Right forelimb (tissue), 1 donor: ENCODE results near the gene CCDC82.

Experiments used
- DNase-seq: peaks from one replicate; pipeline ENCODE4 v3.0.0-alpha.2; 2018

Gene CCDC82

DNA sequence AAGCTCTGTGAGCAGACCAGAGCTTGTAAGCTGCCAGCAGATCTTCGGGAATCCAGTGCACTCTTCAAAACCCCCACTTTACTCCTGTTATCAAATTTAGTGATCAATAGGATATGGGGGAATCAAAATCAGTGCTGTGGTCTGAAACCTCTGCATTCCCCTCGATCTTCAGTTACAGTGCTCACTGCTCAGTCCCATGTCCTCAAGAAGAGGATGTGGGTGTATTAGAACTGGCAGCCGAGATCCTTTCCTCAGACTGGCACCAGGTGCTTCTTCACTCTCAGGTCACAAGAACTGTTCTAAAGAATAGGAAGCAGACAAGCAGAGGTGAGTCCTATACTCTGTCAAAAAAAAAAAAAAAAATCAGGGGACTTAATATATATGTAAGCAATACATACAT, 31.4 kb downstream of the CCDC82 start:
- DNase-seq: no peak

DNA sequence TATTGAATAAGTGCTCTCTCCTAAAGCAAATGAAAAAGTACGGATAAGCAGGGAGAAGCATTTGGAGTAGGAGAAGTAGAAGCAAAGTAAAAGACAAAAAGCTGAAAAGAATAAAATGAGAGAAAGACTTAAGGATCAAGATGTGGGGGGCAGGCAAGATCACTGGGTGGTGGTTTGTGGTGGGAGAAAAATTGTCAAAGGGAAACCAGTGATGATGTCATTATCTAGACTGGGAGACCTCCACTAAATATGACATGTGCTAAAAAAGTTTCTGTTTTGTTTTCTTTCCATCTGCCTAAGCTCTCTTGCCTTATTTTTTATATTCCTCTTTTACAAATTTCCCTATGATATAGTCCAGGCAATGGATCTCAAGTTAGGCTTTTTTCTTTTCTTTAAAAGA, 31.9 kb downstream of the CCDC82 start:
- no peak for DNase-seq

DNA sequence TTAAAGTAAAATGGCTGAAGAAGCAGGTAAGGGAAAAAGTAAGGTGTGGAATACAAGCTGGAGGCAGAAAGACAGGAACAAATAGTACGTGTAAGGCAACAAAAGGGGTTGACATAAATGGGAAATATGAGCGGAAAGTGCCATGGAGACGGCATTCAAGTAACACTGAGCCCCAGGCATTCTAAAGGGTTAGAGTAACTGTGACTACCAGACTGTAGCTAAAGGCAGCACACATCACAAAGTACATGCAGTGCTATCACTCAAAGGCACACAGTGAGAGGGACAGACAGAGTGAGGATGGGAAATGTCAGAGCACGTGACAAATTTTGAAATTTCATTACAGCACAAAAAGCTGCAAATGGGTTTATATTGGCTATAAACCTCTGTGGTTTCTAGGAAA, 32.9 kb downstream of the CCDC82 start:
- DNase-seq: no peak

DNA sequence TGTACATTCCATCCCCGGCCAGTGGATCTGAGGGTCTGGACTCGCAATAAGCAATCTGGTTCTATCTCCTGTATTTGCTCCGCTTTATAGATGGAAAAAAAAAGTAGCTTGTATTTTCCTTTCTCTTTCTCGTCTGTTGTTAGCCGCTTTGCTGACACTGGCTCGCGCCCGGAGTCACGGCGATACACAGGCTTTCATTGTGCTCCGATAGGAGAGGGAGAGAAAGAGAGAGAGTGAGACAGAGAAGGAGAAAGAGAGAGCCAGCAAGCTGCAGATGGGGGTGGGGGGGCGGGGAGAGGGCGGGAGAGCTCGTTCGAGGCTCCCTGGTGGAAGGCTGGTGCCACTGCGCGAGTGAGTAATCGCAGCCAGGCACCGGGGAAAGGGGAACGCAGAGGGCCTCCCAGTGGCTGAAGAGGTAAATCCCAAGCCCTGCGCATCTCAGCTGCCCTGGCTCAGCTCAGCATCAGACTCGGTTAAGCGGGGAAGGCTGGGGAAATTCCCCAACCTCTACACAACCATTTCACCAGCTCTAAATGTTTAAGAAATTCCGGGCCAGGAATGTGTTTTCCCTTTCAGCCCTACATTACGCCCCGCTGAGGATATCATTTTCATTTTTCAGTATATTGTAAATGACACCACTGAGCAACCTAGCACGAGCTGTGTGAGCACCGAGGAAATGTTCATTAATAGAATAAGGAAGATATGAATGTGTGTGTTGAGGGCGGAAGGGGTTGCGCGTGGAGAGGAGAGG, 46.6 kb downstream of the CCDC82 start, which contains the start of gene MAML2:
Gene MAML2 (minus strand): TSS at position 235 of the 751 bp plus-strand sequence. CDS start 1,300 bp downstream, outside the sequence.
- peak; percentile 95 for DNase-seq

DNA sequence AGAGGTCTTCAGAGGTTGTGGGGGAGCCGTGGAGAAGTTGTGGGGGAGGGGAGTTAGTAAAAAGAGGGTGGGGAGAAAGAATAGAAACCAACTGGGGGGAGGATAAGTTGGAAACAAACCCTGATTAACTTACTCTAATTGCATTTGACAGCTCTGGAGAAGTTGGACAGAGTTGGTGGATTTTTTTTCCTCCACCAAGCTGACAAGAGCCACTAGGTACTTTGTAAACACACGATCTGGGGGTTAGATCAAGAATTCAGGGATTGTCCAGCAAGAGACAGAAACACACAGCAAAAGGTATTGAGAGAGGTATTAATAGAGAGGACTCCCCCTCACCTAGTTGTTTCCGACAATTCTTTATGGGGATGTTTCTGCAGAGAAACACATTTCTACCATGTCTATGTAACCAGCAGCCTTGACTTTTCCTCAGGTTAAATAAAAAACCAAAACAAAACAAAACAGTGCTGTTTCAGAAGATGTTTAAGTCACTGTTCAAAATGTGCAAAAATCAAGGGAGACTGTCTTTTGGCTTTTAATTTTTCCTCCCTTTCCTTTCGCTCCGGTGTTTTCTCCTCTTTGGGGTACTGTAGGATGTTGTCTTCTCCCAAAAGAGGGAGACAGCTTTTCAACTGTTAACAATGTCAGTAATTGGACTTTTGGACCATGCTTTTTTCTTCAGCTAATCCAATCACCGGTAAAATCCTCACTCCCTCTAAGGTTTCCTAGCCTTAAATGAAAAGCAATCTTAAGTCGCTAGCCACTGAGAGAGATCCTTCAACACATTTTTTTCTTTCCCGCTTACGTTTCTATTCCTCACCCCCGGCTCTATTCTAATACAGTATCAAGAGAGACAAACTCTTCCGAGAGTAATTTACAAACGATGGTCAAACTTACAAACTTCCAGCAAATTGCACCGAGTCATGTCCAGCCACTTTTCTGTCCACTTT, 47.4 kb downstream of the CCDC82 start:
- DNase-seq: no peak

DNA sequence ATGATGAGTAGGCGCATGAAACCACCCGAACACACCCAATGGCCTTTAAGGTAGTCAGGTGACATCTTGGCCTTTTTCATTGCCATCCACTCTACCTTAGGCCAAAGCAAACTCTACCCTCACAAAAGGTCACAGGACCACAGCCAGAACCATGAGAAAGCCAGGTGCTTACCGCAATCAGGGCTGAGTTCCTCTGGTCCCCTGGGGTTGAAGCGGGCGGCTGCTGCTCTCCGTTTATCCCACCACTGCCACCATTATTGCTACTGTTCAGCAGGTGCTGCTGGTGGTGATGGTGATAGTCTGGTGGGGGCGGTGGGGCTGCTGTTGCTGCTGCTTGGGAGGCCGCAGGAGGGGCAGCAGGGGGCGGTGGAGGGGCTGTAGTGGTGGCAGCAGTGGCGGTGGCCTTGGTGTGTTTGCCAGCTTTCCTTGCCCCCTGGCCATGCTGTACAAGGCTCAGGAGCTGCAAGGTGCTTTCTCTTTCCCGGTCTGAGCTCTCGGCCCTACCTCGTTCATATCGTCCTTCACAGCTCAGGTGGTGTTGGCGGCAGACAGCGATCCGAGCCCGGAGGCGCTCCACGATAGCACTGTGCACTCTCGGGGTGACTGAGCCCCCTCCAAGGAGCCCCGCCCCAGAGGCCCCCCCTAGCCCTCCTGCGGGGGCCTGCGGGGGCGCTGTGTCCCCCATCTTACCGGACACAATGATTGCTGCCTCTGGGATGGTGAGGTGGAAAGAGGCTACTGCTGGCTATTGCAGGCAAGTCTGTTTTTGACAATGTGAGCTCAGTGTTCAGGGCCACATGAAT, 48.3 kb downstream of the CCDC82 start:
- peak; percentile 57 for DNase-seq

DNA sequence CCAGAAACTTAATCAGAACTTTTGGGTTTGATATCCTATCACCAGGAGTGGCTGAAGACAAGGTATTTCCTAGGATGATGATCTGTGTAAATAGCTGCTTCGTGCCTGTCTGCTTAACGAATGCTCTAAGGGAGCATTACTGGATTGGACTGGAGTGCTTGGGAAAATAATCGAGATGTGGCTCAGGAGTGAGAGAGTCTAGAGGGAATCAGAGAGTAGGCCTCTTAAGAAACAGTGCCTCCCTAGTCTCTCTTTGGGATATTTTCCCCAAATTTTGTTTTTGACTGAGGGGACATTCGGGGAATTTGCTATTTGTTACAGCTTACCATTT, 49.2 kb downstream of the CCDC82 start:
- DNase-seq: no peak

DNA sequence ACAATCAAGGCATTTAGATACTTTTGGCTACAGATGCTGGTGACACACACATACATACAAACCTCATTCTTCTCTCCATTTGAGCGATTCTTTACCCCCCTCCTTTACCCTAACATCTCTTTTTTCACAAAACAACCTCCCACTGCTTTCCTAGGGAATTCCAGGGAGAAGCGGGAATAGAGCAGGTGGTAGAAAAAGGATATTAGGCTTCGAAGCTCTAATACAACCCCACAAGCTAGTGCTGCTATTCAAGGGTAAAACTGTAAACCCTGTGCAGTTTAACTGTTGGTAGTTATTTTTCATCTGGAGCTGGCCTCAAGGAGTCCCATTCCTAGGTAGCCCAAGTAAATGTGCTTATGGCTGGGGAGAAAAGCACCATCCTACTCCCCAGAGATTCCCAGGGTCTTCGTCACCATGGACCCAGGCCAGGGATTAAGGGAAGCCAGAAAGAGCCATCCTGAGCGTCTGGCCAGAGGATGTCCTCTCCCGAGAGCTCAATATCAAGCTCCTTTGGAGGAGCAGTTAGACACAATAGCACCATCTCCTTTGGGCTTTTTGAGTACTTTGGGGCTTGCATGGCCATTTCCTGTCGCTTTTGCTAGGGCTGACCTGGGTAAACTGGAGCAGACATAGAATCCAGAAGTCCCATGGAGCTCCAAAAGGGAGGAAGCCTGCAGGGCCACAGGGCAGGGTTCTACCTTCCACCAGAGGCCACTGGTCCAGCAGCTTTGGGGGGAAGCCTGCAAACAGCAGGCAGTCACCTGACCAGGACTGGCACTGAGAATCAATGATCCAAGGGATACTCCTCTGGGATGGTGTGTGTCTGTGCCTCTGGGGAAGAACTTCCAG, 49.8 kb downstream of the CCDC82 start:
- DNase-seq: no peak

DNA sequence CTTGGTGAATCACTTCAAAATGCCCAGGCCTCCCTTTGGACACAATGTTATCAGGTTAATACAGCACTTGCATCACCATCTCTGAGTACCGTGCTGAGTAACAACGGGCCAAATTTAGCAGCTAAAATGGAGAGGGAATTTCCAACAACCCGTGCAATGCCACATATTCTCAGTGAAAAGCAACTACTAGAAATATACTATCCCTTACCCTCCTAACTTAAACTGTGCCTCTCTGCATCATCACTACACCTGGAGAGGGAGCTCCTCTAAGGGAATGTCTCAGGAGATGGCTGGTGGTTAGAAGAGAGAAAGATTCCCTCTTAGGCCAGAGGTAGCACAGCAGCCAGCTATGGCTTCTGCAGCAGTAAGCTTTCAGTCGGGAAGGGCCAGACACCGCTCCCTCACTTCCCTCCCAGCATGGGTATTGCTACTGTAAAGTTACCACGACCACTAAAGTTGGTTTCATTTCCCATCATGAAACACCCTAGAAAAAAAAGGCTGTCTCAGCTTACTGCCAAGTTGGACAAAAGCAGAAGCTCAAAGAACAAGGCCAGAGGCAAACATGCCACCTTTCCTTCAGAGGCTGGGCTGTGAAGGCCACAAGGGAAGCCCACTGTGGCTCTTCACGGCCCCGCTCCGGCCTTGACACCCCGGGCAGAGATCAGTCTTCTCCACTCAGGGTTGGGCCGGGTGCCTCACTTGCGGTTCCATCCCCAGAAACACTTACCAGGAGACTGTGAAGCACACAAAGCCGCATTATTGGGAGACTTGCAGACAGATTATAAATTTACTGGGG, 50.6 kb downstream of the CCDC82 start:
- no peak for DNase-seq

DNA sequence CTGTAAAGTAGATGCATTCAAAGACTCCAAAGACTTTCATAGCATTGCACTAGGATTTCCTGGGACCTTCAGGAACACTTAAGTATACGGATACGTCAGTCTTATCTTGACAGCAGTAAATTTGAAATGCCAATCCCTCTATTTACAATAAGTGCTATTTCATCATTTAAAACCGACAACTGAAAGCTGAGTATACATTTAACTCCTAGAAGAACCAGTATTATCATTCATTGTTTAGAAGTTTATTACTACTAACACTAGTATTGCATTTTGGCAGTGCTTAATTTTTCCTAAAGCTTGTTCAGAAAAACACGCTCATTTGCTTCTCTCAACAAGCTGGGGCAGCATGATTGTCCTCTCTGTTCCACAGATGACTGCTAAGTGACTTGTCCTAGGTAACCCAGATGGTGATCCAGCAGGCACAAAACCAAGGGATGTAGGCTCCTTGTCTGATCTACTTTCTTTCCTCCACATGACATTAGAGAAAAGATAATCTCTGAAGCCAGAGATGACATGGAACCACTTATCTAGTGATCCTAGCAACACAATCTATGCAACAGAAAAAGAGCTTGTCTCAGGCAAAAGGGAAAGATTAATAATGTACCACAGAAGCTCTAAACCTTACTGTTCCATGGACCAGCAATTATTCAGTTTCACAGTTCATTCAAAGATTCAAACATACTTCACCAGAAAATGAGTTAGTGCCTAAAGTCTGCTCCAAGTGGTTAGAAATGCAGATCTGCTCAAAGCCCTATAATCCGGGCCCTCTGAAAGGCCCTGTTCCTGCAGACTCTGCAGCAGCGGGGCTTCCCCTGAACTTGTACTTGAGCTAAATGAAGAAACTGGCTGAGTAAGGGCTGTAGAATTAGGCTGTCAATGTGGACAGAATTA, 51.9 kb downstream of the CCDC82 start:
- DNase-seq: no peak

DNA sequence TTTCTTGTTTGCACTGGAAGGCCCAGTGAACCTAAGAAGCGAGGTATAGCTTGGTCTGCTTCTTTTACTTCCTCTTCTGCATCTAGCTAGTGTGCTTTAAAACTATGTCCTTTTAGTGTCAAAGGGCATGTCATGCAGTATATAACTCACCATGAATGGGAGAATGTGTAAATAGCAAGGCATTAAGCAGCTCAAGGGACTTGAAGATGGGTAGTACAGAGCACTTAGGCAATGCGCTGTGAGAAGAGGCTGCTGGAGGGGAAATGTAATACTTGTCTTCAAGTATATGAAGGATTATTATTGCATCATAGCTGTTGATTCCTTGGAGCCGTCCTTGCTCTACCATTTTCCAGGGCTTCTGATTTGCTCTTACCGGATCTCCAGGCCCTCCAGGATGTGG, 54.3 kb downstream of the CCDC82 start:
- no peak for DNase-seq

DNA sequence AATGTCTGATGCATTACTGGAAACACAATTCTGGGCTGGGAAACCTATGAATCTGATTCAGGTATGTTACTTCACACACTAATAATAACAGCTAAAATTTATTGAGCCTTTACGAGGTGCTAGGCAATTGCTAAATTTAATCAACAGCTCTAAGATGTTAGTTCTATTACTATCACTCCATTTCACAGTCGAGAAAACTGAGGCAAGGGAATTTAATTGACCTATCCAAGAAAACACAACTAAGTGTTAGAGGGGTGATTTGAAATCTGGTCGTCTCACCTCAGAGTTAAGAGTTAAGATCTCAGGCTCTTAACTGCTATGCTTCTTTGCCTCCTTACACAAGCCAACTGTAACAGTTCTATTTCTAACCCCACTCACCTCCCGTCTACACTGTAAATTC, 55.5 kb downstream of the CCDC82 start:
- DNase-seq: no peak

DNA sequence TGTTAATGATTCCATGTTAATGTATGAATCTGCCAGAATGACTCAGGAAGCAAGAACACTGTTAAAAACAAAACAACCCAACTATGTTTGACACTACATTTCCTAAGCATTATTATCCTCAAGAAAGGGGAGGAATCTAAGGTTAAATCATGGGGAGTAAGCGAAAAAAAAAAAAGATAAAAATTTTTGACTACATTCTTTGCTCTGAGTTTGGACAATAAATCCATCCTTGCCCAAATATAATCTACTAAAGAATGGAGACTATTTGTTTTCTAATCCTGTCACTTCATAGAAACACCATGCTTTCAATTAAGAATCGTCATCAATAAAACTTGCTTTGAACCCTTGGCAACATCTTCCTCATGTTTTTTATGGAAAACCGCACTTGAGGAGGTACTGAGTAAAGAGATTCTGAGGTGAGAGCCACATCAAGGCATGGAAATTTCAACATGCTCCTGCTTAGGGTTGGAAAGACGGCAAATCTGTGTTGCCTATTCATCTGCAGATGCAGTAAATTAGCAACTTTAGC, 56.5 kb downstream of the CCDC82 start:
- no peak for DNase-seq

DNA sequence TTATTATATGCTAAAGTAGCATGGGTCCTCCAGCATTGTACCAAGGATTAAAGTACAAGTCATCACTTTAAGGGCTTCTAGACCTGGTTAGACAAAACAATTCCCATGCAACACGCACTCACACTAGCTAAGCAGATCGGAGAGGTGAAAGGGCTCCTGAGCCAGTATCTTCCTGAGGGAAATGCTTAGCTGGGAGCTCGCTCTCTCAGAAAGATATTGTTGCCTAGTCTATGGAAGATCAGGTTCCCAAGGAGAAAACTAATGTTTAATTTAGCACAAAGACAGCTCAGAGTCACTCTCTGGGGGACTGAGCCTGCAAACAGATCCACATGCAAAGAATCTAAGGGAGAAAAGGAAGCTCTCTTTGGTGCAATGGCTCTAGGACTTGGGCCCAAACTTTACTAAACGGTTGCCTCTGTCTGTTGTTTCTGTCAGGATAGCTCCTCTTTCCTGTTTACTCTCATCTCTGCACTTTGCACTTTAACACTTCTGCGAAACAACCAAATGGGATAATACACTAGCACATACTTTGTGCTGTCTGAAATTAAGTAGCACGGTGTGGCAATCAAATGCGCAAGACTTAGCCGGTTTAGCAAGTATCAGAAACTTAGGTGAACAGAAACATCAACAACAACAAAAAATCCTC, 57.5 kb downstream of the CCDC82 start:
- DNase-seq: no peak

DNA sequence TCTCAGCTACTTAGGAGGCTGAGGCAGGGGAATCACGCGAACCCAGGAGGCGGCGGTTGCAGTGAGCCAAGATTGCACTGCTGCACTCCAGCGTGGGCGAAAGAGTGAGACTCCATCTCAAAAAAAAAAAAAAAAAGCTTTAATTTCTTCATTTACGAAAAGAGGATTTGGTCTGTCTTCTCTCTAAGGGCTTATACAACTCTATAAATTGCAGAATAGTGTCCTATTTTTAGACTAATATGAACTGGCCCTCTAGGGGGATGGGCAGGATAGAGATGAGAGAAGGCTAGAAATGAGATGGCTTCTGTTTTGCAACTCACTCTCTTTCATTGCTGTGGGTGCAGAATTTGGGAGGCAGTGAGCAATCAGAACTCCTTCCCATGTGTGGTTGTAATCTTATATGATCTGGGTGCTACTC, 58.0 kb downstream of the CCDC82 start:
- DNase-seq: no peak

DNA sequence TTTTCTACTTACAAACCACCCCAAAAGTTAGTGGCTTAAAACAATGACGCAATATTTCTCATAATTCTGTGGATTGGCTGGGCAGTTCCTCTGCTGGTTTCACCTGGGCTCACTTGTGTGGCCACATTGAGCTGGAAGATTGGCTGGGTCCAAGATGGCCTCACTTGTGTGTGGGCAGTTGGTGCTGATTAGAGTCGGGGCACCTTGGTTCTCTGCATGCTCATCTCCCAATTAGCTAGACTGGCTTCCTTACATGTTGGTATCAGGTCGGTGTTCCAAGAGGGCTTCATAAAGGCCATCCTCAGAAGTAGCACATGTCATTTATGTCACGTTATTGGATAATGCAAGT, 59.2 kb downstream of the CCDC82 start:
- no peak for DNase-seq

DNA sequence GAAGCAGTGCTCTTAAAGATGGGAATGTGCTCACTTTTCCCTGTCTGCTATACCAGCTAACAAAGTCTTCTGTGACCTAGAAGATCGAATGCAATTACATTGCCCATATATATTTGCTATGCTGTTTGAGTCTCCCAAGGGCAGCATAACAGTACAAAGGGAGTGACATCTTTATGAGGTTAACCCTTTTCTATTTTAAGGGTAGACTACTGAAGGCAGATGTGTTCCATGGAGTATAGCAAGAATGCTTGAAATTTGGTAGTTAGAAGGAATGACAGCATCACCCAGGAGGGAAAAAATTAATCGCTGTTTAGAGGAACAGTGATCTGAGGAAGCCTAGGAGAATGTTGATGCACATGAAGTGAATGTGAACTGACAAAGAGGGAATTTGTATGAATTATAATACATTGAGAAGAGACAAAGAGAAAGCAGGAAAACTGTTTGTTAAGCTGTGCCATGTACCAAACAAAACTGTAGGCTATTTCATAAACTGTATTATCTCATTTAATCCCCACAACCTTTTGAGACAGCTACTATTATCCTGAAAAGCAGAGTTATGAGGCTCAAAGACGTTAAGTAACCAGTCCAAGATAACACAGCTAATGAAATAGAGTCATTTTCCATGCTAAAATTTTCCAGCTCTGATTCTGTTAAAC, 59.7 kb downstream of the CCDC82 start:
- no peak for DNase-seq

DNA sequence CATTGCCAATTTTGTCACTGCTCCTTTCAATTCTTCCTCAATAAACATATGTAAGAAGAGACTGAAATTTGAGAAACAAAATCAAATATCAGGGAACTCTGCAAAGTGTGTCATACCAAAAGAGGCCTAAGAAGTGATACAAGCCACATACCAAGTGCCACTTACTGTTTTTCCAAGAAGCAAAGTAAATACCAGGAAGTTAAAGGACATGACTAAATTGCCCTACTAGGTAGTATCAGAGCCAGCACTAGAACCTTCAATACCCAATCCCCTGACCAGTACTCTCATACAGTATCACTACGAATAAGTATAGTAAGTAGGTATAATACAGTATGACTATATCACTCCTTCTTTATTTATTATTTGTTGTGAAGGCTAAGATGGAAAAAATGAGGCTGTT, 60.3 kb downstream of the CCDC82 start:
- no peak for DNase-seq

DNA sequence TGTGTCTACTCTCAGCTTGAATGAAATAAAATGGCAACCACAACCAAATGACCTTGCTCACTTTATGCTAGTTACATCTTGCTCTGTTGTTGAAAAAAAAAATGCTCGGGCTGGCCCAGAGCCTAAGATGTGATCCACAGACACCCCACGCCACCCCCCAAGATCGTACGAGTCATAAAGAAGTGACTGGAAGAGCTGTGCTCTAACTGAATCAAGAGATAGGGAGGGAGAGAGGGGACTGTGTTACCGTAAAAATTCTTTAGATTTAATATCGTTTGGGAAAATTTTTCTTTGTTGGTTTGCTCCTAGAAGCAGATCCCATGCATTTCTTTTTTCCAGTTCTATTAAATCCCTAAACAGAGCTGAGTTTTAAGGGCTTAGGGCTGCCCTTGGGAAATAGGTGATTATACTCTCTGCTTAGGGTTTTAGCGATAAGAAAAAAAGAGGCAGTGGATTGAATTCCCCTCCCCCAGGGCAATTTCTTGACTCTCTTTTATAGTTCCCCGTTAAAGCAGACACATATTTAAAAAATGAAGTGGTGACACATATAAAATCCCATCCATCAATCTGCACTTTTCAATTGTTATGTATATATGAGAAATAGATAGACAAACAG, 61.2 kb downstream of the CCDC82 start:
- DNase-seq: no peak
